ENCODE measurements around the gene GBX1.

GRCh38 chr7:151099486-151100211 is 67.8 kb downstream of the GBX1 start:
- no peak for TF ChIP-seq RAD21 (conservative IDR thresholded peaks at IDR 0.05)
- no peak for TF ChIP-seq TAF1 (IDR thresholded peaks at IDR 0.05; ENCODE audit: low read depth)
- TF ChIP-seq, protein P1, sequence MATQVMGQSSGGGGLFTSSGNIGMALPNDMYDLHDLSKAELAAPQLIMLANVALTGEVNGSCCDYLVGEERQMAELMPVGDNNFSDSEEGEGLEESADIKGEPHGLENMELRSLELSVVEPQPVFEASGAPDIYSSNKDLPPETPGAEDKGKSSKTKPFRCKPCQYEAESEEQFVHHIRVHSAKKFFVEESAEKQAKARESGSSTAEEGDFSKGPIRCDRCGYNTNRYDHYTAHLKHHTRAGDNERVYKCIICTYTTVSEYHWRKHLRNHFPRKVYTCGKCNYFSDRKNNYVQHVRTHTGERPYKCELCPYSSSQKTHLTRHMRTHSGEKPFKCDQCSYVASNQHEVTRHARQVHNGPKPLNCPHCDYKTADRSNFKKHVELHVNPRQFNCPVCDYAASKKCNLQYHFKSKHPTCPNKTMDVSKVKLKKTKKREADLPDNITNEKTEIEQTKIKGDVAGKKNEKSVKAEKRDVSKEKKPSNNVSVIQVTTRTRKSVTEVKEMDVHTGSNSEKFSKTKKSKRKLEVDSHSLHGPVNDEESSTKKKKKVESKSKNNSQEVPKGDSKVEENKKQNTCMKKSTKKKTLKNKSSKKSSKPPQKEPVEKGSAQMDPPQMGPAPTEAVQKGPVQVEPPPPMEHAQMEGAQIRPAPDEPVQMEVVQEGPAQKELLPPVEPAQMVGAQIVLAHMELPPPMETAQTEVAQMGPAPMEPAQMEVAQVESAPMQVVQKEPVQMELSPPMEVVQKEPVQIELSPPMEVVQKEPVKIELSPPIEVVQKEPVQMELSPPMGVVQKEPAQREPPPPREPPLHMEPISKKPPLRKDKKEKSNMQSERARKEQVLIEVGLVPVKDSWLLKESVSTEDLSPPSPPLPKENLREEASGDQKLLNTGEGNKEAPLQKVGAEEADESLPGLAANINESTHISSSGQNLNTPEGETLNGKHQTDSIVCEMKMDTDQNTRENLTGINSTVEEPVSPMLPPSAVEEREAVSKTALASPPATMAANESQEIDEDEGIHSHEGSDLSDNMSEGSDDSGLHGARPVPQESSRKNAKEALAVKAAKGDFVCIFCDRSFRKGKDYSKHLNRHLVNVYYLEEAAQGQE (IDR thresholded peaks at IDR 0.05; ENCODE audit: borderline replicate concordance), result no peak
- TF ChIP-seq, protein P2, sequence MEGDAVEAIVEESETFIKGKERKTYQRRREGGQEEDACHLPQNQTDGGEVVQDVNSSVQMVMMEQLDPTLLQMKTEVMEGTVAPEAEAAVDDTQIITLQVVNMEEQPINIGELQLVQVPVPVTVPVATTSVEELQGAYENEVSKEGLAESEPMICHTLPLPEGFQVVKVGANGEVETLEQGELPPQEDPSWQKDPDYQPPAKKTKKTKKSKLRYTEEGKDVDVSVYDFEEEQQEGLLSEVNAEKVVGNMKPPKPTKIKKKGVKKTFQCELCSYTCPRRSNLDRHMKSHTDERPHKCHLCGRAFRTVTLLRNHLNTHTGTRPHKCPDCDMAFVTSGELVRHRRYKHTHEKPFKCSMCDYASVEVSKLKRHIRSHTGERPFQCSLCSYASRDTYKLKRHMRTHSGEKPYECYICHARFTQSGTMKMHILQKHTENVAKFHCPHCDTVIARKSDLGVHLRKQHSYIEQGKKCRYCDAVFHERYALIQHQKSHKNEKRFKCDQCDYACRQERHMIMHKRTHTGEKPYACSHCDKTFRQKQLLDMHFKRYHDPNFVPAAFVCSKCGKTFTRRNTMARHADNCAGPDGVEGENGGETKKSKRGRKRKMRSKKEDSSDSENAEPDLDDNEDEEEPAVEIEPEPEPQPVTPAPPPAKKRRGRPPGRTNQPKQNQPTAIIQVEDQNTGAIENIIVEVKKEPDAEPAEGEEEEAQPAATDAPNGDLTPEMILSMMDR (IDR thresholded peaks at IDR 0.05; ENCODE audit: poor library complexity, severe bottlenecking), result no peak
- TF ChIP-seq POLR2AphosphoS5 (IDR thresholded peaks at IDR 0.05), result no peak
- TF ChIP-seq EP300 (conservative IDR thresholded peaks at IDR 0.05; ENCODE audit: poor library complexity, severe bottlenecking), result no peak

Measured in neural cell (in vitro differentiated cells).